Stimulated activated CD4-positive, alpha-beta T cell treated with anti-CD3 and anti-CD28 coated beads, Interleukin-4, amount 100 ng/mL, for 4 hours (primary cell): ENCODE results near the gene BAZ2A.
"Not testable (repeated sequence)": the region's sequence is repeated elsewhere in the genome, so short reads cannot be mapped to it uniquely, and the experiment has no call there.

ENCODE experiments used
- DNase-seq, 2 experiments: peaks; one replicate each; pipeline ENCODE4 v3.0.0-alpha.2; 2020

BAZ2A gene

DNA sequence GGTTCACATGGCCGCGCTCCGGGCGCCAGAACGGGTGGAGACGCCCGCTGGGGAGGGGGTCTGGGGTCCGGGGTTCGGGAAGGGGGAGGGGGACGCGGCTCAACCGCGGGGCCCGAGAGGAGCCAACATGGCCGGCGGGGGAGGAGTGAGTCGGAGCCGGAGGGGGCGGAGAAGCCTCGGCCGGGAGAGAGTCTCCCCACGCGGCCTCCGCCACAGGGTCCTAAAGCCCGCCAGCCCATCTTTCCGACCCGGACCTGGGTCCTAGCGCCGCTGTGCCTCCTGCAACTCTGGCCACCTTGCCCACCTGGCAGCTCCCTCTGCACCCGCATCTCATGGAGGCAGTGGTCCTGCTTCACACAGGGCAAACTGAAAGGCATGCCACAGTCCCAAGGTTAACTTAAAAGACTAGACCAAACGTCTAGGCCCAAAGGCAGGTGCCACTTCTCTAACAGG lies at the start of gene BAZ2A:
Gene BAZ2A (minus strand): TSS at position 147 of the 453 bp plus-strand sequence. CDS start 12,796 bp downstream, outside the sequence.
- DNase-seq: peak; percentile 82

GRCh38 chr12:56678852-56679251 lies 48.7 kb upstream of the BAZ2A start:
- no peak for DNase-seq

- DNase-seq: no peak
Measured at GRCh38 chr12:56677680-56678079, 47.6 kb upstream of the BAZ2A start.

DNA sequence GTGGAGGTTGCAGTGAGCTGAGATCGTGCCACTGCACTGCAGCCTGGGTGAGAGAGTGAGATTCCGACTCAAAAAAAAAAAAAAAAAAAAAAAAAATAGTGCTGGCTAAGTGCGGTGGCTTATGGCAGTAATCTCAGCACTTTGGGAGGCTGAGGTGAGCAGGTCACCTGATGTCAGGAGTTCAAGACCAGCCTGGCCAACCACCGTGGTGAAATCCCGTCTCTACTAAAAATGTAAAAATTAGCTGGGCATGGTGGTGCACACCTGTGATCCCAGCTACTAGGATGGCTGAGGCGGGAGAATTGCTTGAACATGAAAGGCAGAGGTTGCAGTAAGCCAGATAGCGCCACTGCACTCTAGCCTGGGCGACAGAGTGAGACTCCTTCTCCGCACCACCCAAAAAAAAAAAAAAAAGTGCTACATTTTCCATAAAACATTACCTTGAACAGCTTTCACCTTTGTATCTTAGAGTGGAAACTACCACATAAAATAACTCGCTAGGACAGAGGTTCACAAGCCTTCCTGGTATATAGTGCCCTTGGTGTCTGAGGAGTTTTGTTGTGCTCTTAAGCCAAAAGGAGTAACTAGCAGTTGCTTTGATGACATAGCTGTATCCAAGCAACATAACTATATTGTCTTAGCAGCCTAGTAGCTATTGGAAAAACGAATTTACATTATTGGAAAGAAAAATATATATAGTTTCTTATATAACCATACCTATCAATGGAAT lies 46.9 kb upstream of the BAZ2A start:
- DNase-seq: no peak

DNA sequence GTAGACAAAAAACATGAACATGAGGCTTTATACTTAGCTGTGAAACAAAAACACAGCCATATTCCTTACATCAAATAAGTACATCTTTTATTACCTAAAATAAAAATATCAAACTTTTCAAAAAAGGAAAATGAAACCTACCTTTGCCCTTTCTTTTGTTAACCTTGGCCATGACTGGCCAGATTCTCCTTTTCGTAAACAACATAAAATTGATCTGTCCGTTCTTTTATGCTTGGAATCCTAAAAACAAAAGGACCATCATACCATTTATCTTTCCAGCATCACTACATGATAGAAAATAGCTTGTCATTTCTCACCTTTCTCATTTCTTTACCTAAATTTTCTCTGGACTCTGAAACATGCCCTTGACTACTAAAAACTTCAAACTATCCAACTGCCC lies 41.5 kb upstream of the BAZ2A start:
- no peak for DNase-seq

GRCh38 chr12:56670836-56671235 lies 40.7 kb upstream of the BAZ2A start:
- no peak for DNase-seq

GRCh38 chr12:56668197-56668457 lies 38.0 kb upstream of the BAZ2A start:
- DNase-seq: no peak

- no peak for DNase-seq
Measured at GRCh38 chr12:56661979-56662638, 32.0 kb upstream of the BAZ2A start.

GRCh38 chr12:56661560-56661959 lies 31.4 kb upstream of the BAZ2A start:
- no peak for DNase-seq

- no peak for DNase-seq
Measured at GRCh38 chr12:56658921-56659320, 28.8 kb upstream of the BAZ2A start.

DNA sequence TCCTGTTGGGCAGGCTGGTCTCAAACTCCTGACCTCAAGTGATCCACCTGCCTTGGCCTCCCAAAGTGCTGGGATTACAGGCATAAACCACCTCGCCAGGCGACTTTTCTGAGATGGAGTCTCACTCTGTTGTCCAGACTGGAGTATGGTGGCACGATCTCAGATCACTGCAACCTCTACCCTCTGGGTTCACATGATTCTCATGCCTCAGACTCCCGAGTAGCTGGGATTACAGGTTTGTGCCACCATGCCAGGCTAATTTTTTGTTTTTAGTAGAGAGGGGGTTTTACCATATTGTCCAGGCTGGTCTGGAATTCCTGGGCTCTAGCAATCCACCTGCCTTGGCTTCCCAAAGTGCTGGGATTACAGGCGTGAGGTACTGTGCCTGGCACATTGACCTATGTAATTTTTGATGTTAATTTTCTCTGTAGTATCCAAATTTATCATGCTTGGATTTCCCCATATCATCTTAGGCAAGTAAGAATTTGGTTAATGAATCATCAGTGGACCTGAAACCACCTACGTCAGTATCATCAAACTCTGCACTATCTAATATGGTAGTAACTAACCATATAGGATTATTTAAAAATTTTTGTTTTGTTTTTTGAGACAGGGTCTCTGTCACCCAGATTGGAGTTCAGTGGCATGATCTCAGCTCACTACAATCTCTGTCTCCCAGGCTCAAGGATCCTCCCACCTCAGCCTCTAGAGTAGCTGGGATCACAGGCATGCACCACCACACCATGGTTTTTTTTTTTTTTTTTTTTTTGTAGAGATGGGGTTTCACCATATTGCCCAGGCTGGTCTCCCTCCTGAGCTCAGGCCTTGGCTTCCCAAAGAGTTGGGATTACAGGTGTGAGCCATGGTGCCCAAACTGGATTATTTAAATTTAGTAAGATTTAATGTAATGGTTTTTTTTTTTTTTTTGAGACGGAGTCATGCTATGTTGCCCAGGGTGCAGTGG lies 27.6 kb upstream of the BAZ2A start:
- DNase-seq: no peak

GRCh38 chr12:56653781-56654180 lies 23.7 kb upstream of the BAZ2A start:
- not testable (repeated sequence) for DNase-seq

GRCh38 chr12:56648023-56648422 lies 17.9 kb upstream of the BAZ2A start:
- DNase-seq: not testable (repeated sequence)

DNA sequence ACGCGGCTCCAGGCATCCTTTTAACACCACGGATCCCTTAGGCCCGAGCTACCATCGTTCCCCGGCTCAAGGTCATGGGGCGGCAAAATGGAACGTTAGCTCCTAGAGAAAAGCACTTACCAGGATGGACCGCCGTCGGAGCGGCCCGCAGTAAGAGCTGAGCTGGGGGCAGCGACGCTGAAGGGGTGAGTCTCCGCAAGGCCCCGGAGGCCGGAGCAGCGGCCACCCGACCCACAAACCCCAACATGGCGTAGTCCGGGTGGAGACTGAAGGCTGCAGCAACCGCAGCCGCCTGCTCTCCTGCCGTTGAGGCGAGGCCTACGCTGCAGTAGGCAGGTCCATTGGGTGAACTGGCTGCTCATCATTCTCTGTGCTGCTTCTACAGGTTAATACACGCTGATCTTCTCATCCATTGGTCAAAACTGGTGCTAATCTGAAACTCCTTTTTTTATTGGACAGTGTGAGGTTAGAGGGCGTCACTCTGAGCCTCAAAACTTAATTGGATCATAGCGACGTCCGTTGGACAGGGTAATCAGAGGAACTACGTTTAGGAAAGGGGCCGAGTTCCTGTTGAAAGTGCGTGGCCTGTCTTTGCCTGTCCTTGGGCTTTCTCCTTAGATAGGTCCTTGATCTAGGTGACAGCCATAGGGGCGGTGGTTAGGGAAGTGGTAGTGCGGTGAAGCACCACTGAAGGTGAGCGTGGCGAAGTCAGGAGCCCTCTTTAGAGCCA lies 15.8 kb upstream of the BAZ2A start, which contains the start of gene ATP5F1B:
Gene ATP5F1B (minus strand): TSS at position 268 of the 730 bp plus-strand sequence. CDS start 21 bp downstream, at position 247.
- DNase-seq: peak; percentile 79 to 92

- no peak for DNase-seq
Measured at GRCh38 chr12:56645201-56645716, 15.1 kb upstream of the BAZ2A start.

DNA sequence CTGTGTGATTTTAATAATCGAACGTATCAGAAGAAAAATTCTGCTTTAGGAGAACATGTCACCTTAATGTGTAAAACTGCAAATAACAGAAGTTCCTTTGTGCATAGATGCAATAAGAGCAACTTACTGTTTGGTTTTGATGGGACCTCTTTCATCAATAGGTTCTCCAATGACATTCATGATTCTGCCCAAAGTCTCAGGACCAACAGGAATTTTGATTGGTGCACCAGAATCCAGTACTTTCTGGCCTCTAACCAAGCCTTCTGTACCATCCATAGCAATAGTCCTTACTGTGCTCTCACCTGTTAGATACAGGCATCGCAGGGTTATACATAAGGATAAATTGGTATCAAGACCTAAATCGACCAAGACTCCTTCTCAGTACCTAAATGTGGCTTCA lies 14.5 kb upstream of the BAZ2A start:
- DNase-seq: no peak

GRCh38 chr12:56641219-56641618 lies 11.1 kb upstream of the BAZ2A start:
- no peak for DNase-seq

- no peak for DNase-seq
Measured at GRCh38 chr12:56637621-56638020, 7.5 kb upstream of the BAZ2A start.

- peak; percentile 81 to 82 for DNase-seq
Measured at GRCh38 chr12:56636675-56637540, 6.8 kb upstream of the BAZ2A start.

- peak; percentile 78 for DNase-seq
Measured at GRCh38 chr12:56635806-56636674, 5.9 kb upstream of the BAZ2A start.
